Endothelial cell of hepatic sinusoid (primary cell): ENCODE measurements around the gene RBFA.

Experiments used
- in situ Hi-C: cut with HindIII; loops from 2 replicates; pipeline ENCODE4 v1.10.0; 2017; ENCODE audit warnings: low sequenced_read_pairs

The RBFA gene

GRCh38 chr18:80070825-80071224 is 36.6 kb downstream of the RBFA start:
- in situ Hi-C loops, result no loop called here

GRCh38 chr18:80074183-80074582 is 39.9 kb downstream of the RBFA start:
- in situ Hi-C loops, result no loop called here

- in situ Hi-C loops, result no loop called here
These were observed 40.5 kb downstream of the RBFA start for GRCh38 chr18:80074697-80075096.

GRCh38 chr18:80075940-80076339 is 41.7 kb downstream of the RBFA start:
- in situ Hi-C loops, result no loop called here

- in situ Hi-C loops, result no loop called here
These were observed 42.1 kb downstream of the RBFA start for GRCh38 chr18:80076379-80076778.

- in situ Hi-C loops, result no loop called here
These were observed 43.6 kb downstream of the RBFA start for GRCh38 chr18:80077873-80078272.
